DLD1 (cell line): ENCODE results near the gene NFKBIE.

Experiments used
- in situ Hi-C: cut with HindIII; loops from 2 replicates; pipeline ENCODE4 v1.10.0; 2017; ENCODE audit warnings: low sequenced_read_pairs

The NFKBIE gene

DNA sequence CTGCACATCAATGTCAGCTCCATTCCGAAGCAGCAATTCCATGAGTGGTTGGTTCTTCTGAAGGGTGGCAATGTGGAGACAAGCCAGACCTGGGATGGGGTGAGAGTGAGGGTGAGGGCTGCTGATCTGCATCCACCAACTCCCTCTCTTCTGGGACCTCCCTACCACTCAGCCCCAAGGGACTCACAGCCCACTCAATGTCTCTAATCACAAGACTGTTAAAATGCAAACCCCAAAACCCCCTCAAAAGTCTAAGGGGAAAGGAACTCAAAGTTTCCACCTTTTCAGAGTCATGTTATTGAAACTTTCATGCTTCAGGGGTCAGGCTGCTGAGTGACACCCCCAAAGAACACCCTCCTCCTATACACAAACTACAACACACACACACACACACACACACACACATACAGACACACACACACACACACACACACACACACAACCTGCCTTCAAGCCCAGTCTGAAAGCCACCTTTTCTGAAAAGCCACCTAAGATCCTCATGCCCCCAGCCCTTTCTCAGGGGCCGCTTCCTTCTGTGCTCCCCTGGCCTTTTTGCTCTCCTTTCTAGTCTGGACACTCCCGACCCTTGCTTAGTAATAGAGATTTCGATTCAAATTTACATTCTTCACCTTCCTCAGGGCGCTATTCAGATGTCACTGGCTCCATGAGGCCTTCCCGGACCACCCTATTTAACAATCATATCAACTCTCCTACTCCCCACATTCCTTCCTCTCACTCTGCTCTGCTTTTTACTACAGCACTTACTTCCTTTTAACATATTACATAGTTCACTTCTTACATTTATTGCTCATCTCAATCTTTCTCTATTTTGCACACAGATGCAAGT is 4.7 kb downstream of the NFKBIE start:
- in situ Hi-C loops = no loop called here

DNA sequence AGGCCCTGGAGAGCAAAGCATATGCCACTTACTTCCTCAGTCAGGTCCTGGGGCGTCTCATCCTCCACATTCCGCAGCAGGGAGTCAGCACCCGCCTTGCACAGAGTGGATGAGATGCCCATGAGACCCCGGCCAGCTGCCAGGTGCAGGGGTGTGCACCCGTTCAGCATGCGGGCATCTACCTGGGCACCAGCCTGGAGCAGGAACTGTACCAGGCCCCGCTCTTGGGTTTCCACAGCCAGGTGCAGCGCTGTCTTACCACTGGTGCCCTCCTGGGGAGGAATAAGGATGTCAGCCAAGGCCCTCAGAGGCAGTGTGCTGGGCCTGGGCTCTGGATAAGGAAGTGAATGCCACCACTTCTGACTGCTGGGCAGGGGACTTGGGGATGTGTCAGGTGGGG is 5.3 kb downstream of the NFKBIE start:
- in situ Hi-C loops = no loop called here

DNA sequence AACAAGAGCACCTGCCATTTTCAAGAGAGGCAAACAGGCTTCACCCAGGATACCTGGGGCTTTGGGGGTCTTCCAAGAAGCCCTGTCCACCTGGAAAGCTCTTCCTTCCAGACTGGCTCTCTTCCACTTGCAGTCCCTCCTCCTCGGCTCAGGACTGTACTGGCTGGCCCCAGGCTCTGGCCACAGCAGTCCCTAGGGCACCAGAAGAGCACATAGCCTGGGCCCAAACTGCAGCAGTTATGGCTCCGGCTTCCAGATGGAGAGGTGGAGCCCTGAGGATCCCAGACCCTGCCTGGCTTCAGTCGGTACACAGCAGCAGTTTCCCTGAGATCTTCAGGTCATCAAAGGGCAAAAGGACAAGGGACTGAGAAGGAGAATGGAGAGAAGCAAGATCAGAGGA is 6.4 kb downstream of the NFKBIE start:
- in situ Hi-C loops = loop anchor here (5.0 to 10.0 kb wide), 2 partner anchors 46 to 78 kb away; no protein-coding TSS in a partner anchor

- in situ Hi-C loops = loop anchor here (5.0 to 10.0 kb wide), 2 partner anchors 46 to 79 kb away; no protein-coding TSS in a partner anchor
These were observed 7.0 kb downstream of the NFKBIE start for GRCh38 chr6:44258325-44258863.

GRCh38 chr6:44257753-44258324 is 7.5 kb downstream of the NFKBIE start:
- in situ Hi-C loops = loop anchor here (5.0 to 10.0 kb wide), 2 partner anchors 47 to 79 kb away; no protein-coding TSS in a partner anchor

DNA sequence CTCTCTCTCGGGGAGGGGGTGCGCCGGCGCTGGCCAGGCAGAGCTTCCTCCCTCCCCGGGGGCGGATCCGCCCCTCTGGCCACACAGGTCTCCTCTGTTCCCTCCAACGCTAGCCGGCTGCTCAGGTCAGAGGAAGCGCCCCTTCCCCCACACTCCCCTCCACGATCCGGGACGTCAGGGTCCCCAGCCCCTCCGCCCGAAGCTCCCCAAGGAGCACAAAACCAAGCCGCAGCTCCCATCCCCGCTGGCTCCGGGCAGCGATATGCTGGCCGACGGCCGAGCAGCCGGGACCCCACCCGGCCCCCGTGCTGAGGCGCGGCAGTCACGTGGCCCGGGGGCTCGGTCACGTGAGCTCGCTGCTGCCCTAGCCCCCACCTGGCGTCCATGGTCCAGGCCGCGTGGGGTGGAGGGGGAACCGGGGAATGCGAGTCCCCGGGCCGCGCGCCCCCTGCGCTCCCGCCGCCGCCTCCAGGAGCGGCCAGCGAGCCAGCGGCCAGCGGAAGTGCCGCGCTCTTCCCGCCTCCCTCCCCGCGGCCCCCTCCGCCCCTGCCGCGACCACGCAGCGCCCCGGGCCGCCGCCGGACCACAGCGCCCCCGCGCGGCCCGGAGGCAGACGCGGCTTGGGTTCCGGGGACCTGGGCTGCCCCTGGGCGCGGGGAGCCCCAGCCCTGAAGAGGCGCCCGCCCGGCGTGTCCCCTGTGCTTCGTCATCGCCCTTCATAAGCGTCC is 8.2 kb downstream of the NFKBIE start, which contains the start of gene SLC35B2:
SLC35B2 (minus strand) TSS at position 504 of the 728 bp plus-strand sequence; CDS start at position 386, 118 bp downstream.
- in situ Hi-C loops = loop anchor here (5.0 to 10.0 kb wide), 2 partner anchors 48 to 80 kb away; no protein-coding TSS in a partner anchor

DNA sequence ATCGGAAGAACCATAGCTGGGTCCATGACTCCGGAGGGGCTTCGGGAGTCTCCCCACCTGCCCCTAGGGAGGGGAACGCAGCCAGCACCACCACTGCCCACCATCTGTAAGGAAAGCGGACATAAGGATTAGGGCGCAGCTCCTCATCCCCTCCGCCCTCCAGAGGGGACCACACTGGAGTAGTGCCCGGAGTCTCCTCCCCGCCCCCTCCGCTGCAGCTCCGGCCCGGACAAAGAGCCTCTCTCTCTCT is 8.7 kb downstream of the NFKBIE start:
- in situ Hi-C loops = loop anchor here (5.0 to 10.0 kb wide), 2 partner anchors 48 to 81 kb away; no protein-coding TSS in a partner anchor

GRCh38 chr6:44255871-44256774 is 9.2 kb downstream of the NFKBIE start:
- in situ Hi-C loops = loop anchor here (5.0 to 10.0 kb wide), 2 partner anchors 49 to 81 kb away; no protein-coding TSS in a partner anchor

DNA sequence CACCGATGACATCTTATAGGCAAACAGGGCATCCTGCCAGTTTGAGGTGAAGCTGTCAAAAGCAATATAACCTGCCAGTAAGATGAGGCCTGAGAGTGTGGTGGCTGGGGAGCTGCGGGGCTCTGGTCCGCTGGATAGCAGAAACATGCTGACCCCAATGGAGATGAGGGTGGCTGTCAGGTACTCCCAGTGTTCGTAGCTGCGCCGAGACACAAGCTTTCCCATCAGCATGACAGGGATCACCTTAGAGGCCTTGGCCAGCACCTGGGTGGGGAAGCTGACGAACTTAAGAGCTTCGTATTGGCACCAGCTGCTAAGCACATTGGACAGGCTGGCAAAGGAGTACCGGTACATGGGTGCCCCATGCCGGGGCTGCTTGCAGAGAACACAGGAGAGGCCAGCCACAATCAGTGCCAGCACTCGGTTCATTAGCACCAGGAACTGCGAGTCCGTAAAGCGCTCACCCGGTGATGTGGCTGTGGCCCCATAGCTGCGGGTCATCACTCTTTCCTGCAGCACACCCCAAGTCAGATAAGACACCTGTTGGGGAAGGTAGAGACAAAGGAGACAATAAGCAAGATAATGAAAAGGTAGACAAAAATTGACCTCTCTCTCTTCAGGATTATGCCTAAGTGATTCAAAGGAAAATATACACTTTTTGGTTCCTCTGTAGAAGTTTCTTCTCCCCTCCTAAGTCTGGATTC is 10.1 kb downstream of the NFKBIE start:
- in situ Hi-C loops = loop anchor here (5.0 to 10.0 kb wide), 2 partner anchors 50 to 82 kb away; no protein-coding TSS in a partner anchor

- in situ Hi-C loops = loop anchor here (5.0 to 10.0 kb wide), 2 partner anchors 50 to 83 kb away; no protein-coding TSS in a partner anchor
These were observed 10.9 kb downstream of the NFKBIE start for GRCh38 chr6:44254191-44255104.

GRCh38 chr6:44253307-44254101 is 11.8 kb downstream of the NFKBIE start:
- in situ Hi-C loops = loop anchor here (10.0 kb wide), 1 partner anchor 51 kb away; no protein-coding TSS in a partner anchor

DNA sequence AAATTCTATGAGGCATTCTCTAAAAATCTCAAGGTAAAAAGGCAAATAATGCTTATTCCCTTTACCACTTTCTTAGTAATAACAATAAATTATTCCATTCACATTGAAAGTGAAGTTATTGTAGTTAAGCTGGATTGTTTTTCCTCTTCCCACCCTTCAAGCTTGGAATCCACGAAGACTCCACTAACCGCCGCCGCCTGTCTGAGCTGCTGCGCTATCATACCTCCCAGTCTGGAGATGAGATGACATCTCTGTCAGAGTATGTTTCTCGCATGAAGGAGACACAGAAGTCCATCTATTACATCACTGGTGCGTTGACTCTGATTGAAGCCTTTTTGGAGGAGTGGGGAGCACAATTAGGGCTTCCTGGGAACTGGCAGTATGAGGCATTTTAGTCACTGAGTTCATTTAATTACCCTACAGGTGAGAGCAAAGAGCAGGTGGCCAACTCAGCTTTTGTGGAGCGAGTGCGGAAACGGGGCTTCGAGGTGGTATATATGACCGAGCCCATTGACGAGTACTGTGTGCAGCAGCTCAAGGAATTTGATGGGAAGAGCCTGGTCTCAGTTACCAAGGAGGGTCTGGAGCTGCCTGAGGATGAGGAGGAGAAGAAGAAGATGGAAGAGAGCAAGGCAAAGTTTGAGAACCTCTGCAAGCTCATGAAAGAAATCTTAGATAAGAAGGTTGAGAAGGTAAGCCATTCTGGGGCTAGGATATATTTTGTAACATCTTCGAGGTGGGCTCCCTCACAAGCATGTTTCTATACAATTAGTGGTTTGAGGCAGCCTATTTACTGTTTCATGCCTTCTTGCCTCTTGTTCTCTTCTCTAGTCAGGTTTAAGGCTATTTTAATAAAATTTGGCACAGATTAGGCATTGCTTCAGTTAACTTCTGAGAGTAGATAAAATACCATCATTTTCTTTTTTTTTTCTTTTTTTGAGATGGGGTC is 13.5 kb downstream of the NFKBIE start:
- in situ Hi-C loops = loop anchor here (10.0 kb wide), 1 partner anchor 53 kb away; no protein-coding TSS in a partner anchor

DNA sequence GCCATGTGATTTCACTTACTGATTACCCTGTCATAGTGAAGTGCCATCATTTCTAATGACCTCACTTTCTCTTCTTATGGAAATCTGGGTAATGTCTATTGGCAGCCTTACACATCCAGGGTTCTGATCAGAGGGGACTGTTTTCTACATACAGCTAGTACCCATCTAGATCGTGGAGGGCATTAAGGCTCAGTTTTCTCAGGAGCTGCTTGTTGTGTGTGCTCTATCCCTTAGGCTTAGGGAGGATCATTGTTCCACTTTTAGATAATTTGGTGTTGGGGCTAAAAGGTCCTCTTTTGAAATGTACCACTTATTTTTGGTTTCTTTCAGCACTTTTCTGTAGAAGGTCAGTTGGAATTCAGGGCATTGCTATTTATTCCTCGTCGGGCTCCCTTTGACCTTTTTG is 14.6 kb downstream of the NFKBIE start:
- in situ Hi-C loops = loop anchor here (10.0 kb wide), 1 partner anchor 54 kb away; no protein-coding TSS in a partner anchor

- in situ Hi-C loops = loop anchor here (10.0 kb wide), 1 partner anchor 55 kb away; no protein-coding TSS in a partner anchor
These were observed 15.2 kb downstream of the NFKBIE start for GRCh38 chr6:44250067-44250717.

DNA sequence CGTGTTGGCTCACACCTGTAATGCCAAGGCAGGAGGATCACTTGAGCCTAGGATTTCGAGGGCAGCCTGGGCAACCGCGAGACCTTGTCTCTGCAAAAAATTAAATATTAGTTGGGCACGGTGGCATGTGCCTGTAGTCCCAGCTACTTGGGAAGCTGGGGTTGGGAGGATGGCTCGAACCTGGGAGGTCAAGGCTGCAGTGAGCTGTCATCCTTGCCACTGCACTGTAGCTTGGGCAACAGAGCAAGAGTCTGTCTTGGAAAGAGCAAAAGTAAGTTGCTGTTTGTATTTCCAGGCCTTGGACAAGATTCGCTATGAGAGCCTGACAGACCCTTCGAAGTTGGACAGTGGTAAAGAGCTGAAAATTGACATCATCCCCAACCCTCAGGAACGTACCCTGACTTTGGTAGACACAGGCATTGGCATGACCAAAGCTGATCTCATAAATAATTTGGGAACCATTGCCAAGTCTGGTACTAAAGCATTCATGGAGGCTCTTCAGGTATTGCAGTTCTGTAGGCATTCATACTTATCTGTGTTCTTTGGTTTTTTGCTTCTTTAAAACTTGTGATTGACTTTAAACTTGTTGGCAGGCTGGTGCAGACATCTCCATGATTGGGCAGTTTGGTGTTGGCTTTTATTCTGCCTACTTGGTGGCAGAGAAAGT is 16.1 kb downstream of the NFKBIE start:
- in situ Hi-C loops = loop anchor here (25.0 kb wide), 1 partner anchor 137 kb away; no protein-coding TSS in a partner anchor
